ENCODE results near the gene TTLL7. TPM values are rescaled to one million over a fixed set of nuclear protein-coding genes. Genes with fewer than 3 reads are reported as not detected.
A peak's percentile ranks its signal among the peaks of the same experiment; 100 is the strongest.

Gene TTLL7
- total and polyA plus RNA-seq, 9 of the 15 experiments (the other 6 are each of a cell fraction or from before 2014, with no cell fraction given): 0.63 to 2.6 (median 1.7) TPM

- TF ChIP-seq MED1 (CRISPR knock-in tag; IDR thresholded peaks at IDR 0.05; ENCODE audit: borderline replicate concordance) (no peak), ZFP91 (CRISPR knock-in tag; IDR thresholded peaks at IDR 0.05) (no peak), RAD51 (IDR thresholded peaks at IDR 0.05; ENCODE audit: borderline replicate concordance, low read depth) (no peak), PHF20 (IDR thresholded peaks at IDR 0.05; ENCODE audit: partially characterized antibody) (peak; percentile 34), NFE2L1 (tag; IDR thresholded peaks at IDR 0.05; ENCODE audit: borderline replicate concordance, low read depth) (no peak), ZNF609 (CRISPR knock-in tag; IDR thresholded peaks at IDR 0.05; ENCODE audit: borderline replicate concordance) (no peak), FOS (IDR thresholded peaks at IDR 0.05; ENCODE audit: extremely low read depth, insufficient read length) (no peak), ARNT (IDR thresholded peaks at IDR 0.05) (no peak), ADNP (tag; IDR thresholded peaks at IDR 0.05) (no peak), POU5F1 (IDR thresholded peaks at IDR 0.05; ENCODE audit: borderline replicate concordance, low read depth, low read length, partially characterized antibody) (no peak), RBBP5 (IDR thresholded peaks at IDR 0.05; ENCODE audit: borderline replicate concordance, insufficient read depth, low read length, poor library complexity, severe bottlenecking) (peak; percentile 66), ZNF398 (CRISPR knock-in tag; IDR thresholded peaks at IDR 0.05) (no peak)
- TF ChIP-seq, protein P1, sequence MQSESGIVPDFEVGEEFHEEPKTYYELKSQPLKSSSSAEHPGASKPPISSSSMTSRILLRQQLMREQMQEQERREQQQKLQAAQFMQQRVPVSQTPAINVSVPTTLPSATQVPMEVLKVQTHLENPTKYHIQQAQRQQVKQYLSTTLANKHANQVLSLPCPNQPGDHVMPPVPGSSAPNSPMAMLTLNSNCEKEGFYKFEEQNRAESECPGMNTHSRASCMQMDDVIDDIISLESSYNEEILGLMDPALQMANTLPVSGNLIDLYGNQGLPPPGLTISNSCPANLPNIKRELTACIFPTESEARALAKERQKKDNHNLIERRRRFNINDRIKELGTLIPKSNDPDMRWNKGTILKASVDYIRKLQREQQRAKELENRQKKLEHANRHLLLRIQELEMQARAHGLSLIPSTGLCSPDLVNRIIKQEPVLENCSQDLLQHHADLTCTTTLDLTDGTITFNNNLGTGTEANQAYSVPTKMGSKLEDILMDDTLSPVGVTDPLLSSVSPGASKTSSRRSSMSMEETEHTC (IDR thresholded peaks at IDR 0.05): no peak
- TF ChIP-seq, protein P2, sequence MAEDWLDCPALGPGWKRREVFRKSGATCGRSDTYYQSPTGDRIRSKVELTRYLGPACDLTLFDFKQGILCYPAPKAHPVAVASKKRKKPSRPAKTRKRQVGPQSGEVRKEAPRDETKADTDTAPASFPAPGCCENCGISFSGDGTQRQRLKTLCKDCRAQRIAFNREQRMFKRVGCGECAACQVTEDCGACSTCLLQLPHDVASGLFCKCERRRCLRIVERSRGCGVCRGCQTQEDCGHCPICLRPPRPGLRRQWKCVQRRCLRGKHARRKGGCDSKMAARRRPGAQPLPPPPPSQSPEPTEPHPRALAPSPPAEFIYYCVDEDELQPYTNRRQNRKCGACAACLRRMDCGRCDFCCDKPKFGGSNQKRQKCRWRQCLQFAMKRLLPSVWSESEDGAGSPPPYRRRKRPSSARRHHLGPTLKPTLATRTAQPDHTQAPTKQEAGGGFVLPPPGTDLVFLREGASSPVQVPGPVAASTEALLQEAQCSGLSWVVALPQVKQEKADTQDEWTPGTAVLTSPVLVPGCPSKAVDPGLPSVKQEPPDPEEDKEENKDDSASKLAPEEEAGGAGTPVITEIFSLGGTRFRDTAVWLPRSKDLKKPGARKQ (CRISPR knock-in tag; IDR thresholded peaks at IDR 0.05): no peak
These were observed at the start of gene TTLL7 (continued) for GRCh38 chr1:83998498-83999315.
